GM21515 (cell line): ENCODE results near the gene RNLS.
"Not testable (repeated sequence)": the region's sequence is repeated elsewhere in the genome, so short reads cannot be mapped to it uniquely, and the experiment has no call there.

Experiments
- ATAC-seq: cut with Tn5 transposase; IDR thresholded peaks from one replicate; pipeline ENCODE4 v1.9.1; 2021; ENCODE audit not compliant: unreplicated experiment

The RNLS gene

DNA sequence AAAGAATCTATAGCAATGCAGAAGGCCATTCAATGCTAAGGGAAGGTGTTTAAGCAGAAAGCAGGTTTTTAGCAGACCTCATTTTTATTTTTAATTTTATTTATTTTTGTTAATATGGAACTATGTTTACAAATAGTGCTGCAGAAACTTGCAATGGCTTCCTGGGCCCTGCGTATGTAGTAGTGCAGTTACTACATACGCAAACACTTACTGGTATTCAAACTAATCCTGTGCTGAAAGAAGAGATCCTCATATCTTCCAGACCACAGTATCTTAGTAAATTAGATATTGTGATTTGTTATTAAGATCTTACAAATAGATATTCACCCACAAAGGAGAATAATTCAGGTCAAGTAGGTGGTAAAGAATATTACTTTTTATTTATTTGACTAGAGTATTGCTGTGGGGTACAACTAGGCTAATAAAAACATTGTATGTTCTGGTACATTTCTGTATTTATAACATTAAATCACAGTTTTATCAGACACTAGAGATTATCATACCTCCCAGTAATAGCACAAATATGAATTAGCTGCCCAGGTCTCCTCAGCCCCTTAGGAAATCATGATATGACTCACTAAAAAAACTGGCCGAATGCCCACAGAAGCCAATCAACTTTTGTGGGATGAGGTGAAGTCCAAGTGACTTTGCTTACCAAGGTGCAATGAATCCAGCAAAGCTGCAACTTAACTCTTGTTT, 57.6 kb downstream of the RNLS start:
- ATAC-seq: no peak

DNA sequence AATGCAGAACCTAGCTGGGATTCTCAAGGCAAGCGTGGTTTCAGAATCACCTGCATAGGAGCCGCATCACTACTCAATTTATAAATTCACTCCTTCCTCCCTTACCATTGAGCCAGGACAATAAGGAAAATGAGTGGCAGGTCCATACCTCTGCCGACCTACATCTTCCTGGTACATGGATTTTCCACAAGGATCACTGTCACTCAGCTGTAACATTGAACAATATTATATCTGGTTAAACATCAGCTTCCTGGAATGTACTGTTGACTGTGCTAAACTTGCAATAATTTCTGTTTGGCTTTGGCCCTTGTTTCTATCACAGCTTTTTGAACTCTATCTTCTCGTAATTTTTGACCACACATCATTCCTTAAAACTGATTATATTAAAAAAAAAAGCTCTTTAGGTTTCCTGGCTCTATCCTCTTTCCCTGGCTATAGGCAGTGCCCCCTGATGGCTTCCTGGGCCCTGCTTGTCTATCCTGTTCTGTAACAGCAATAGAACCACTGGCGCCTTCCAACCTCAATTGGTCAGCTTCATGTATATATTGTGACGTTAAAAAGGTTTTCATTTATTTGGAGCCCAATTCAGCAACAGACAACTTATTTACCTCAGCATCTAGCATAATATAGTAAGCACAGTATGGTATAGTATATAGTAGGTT, 59.2 kb downstream of the RNLS start:
- ATAC-seq: no peak

- ATAC-seq: no peak
These were observed 60.4 kb downstream of the RNLS start for GRCh38 chr10:88522715-88523114.

DNA sequence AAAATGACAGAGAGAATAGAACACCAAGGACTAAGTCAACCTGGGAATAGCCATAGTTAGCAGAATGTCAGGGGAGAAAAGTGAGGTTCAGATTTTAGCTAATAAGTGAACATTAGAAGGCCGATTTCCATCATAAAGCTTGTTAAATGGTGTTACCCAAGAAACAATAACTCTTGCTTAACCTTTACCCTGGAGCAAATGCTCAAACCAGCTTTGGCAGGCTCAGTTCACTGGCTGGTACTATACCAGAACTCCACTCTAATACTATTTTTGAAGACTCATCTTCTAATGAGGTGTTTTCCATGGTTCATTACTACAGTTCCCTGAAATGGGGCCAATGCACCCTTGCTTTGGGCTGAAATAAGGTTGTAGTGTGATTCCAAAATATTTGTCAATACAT, 61.3 kb downstream of the RNLS start:
- no peak for ATAC-seq

DNA sequence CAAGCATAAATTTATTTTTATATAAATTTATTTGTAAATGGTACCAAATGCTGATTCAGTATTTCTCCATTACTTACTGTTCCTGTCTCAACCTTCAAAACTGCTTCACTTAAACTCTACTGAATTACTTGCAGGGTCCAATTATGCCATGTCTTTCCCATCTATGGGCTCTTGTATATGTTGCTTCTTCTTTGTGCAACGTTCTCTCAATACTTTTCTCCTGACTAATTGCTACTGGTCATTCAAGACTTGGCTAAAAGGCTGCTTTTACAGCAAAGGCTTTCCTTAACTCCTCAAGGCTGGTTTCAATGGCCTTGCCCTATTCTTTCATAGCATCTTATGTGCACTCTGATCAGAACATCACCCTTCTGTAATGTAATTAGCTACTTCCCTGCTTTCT, 67.9 kb downstream of the RNLS start:
- ATAC-seq: no peak

DNA sequence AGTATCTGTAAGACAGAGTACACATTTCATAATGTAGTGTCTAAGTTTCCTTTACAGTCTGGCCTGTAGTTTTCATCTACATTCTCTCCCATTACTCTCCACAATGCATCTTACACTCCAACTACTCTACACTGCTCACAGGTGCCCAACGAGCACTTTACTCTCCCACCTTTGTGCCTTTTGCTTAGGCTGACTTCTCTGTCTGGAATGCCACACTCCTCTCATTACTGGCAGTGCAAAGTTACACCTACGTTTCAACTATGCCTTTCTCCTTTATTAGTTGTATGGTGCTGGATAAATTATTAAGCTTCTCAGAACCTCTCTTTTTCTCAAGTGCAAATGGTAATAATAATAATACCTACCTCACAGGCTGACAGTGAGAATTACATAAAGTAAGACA, 70.5 kb downstream of the RNLS start:
- no peak for ATAC-seq

GRCh38 chr10:88508796-88509195, 74.3 kb downstream of the RNLS start:
- ATAC-seq: no peak

DNA sequence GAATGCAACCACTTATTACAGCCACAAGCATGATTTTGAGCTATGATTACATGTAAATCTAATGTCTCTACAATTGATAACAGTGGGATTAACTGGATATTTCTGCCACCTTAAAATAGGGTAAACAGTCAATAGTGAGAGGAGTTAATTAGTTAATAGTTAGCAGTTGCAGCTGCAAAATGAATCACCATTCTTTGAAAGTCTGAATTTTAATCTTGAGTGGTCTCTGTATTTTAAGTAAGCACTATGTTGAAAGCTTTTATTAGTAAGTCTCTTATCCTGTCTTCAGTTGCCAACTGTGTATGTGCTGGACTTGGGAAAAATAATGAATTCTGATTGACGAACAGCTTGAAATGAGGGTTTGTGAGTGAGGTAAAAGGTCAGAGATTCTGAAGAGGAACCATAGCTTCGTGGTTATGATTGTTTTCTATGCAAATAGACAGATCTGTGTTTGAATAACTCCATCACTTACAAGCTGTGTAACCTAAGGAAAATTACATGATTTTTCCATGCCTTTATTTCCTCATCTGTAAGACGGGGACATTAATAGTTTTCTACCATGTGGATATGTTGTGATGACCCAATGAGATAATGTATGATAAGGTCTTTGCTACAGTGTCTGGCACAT, 75.2 kb downstream of the RNLS start:
- no peak for ATAC-seq

DNA sequence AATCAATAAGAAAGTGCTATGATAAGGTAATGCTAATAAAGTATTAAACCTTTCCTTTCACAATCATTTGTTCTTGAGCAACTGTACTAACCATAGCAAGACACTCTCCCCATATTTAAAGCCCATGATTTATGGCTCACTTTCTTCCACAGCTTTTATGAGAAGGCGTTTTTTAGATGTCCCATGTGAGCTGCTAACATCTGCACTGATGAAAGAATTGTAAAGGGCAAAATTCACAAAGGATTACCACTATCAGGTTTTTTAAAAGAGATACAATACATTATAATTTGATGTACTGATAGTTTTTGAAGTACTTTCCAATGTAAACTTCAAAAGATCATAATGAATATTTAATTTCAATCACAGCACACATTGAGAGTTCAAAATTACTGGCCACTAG, 75.7 kb downstream of the RNLS start:
- ATAC-seq: no peak

DNA sequence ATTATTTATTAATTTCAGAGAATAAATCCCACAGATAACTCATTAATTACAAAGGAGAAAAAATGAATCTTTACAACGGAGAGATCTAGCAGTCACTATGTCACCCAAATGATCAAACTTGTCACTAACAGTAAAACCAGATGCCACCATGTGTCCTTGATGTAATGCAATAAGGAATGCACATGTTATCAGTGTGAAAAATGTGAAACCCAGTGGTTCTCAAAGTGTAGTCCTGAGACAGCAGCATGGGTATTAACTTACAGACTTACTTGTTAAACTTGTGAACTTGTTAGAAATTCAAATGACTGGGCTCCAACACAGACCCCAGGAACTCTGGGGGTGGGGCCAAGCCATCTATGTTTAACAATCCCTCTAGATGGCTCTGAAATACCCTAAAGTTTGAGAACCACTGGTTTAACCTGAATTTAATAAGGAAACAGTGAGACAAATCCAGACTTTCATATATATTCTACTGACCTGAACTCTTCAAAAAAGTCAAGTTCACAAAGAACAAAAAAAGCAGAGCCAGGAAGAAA, 77.4 kb downstream of the RNLS start:
- no peak for ATAC-seq

- ATAC-seq: no peak
These were observed 77.9 kb downstream of the RNLS start for GRCh38 chr10:88505265-88505664.

GRCh38 chr10:88500656-88501055, 82.5 kb downstream of the RNLS start:
- no peak for ATAC-seq

GRCh38 chr10:88499569-88500470, 83.3 kb downstream of the RNLS start:
- ATAC-seq: no peak

GRCh38 chr10:88497913-88498312, 85.2 kb downstream of the RNLS start:
- no peak for ATAC-seq

DNA sequence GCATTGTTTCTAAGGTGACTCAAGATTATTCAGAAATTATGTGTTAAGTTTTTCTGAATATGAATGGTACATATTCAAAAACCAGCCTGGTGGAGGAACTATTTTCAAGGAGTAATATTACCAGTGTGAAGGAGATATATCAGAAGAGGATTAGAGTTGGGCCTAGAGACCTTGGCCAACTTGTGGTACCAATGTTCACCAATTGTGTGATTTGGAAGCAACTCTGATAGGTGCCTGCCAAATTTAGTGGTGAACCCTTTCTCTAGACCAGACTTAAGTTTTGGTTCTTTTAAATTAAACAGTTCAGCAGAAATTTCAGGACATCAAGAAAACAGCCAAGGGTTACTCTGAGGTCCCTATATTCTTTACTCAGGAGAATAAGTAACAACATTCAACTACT, 88.6 kb downstream of the RNLS start:
- no peak for ATAC-seq

- no peak for ATAC-seq
These were observed 89.2 kb downstream of the RNLS start for GRCh38 chr10:88493691-88494483.

- ATAC-seq: no peak
These were observed 91.8 kb downstream of the RNLS start for GRCh38 chr10:88491314-88491713.

- ATAC-seq: no peak
These were observed 92.7 kb downstream of the RNLS start for GRCh38 chr10:88490231-88490980.

DNA sequence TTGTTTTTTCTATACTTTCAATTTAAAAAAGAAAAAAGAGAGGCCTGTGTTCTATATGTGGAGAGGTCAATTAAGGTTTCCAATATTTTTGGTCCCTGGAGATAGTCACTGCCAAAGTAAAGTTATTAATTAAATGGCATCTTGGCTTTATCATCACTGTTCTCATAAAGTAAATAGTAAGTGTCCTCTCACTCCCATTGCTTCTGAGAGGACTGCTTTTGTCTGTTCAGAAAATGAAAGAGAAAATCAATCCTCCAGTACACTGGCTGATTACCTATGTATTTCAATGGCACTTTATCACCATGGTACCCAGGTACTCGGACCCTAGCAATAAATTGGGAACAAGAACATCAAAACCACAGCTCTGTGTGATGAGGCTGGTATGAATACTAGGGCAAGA, 94.0 kb downstream of the RNLS start:
- ATAC-seq: no peak

DNA sequence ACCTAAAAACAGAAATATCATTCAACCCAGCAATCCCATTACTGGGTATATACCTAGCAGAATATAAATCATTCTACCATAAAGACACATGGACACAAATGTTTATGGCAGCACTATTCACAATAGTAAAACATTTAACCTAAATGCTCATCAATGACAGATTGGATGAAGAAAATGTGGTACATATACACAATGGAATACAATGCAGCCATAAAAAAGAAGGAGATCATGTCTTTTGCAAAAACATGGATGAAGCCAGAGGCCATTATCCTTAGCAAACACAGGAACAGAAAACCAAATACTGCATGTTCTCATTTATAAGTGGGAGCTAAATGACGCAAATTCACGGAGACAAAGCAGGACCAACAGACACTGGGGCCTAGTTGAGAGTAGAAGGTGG, 96.3 kb downstream of the RNLS start:
- ATAC-seq: not testable (repeated sequence)
